GM12878 (cell line): ENCODE data around the gene TNNT3.

Experiments used
- BCLAF1 ChIP-seq: fragments of 450-650 bp; IDR thresholded peaks from 2 replicates; pipeline ENCODE4 v1.6.1; 2017; ENCODE audit warnings: antibody characterized with exemption, mild to moderate bottlenecking, moderate library complexity
- GABPA ChIP-seq: IDR thresholded peaks from 2 replicates; pipeline ENCODE4 v1.6.1; 2014; ENCODE audit warnings: antibody characterized with exemption, low read depth, mild to moderate bottlenecking, inconsistent platforms

DNA sequence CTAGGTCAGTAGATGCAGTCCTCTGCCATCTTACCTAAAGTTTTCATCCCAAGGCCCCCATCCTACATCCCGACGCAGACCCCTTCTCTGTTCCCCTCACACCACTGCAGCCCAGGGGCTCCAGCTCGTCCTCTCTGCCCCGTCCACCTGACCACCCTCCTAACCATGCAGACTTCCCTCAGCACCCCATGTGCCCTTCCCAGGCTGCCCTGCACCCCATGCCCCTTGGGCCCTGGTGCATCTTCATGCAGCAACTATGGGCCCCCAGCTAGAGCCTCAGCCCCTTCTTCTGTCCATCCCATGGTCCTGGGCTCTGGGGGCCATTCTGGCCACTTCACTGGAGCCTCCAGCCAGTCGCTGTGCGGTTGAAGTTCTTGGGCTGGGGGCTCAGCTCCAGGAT, 30.7 kb upstream of the TNNT3 start:
- TF ChIP-seq BCLAF1 (no peak), GABPA (no peak)
